Activated CD4-positive, alpha-beta T cell treated with anti-CD3 and anti-CD28 coated beads for 36 hours (primary cell): ENCODE data around the gene CORO1C. TPM values are rescaled to one million over a fixed set of nuclear protein-coding genes. Genes with fewer than 3 reads are reported as not detected.

ENCODE experiments used
- ATAC-seq: fragments of 200-7000 bp; cut with Tn5 transposase; one replicate; pipeline ENCODE4 v1.10.0; 2021; ENCODE audit warnings: mild to moderate bottlenecking, moderate library complexity
- CTCF ChIA-PET: fragments of 350-600 bp; sonication (Branson Sonifier 250); formaldehyde crosslinking; loops from one replicate; lab custom pipeline; 2021; ENCODE audit warnings: antibody characterized with exemption; lab: Charles Lee
- POLR2A ChIA-PET: fragments of 350-600 bp; sonication (Branson Sonifier 250); formaldehyde crosslinking; loops from one replicate; lab custom pipeline; 2021; ENCODE audit warnings: antibody characterized with exemption, inconsistent platforms; lab: Charles Lee
- DNase-seq: peaks from one replicate; pipeline ENCODE4 v3.0.0-alpha.2; 2020
- H3K27ac Mint-ChIP-seq: one replicate; pipeline ENCODE4 v1.8.0; 2021; ENCODE audit warnings: mixed read lengths
- H3K27me3 Mint-ChIP-seq: one replicate; pipeline ENCODE4 v1.8.0; 2021; ENCODE audit warnings: mixed read lengths
- H3K36me3 Mint-ChIP-seq: one replicate; pipeline ENCODE4 v1.8.0; 2021; ENCODE audit warnings: low read depth, mixed read lengths
- H3K4me1 Mint-ChIP-seq: one replicate; pipeline ENCODE4 v1.8.0; 2021; ENCODE audit warnings: mixed read lengths
- H3K4me3 Mint-ChIP-seq: one replicate; pipeline ENCODE4 v1.8.0; 2021; ENCODE audit warnings: mild to moderate bottlenecking, moderate library complexity, mixed read lengths
- H3K9me3 Mint-ChIP-seq: one replicate; pipeline ENCODE4 v1.8.0; 2021; ENCODE audit warnings: low read depth, mixed read lengths
- intact Hi-C, 2 experiments: fragments of 100-400 bp; cut with DNase I in 1 of 2; cut with micrococcal nuclease in 1 of 2; formaldehyde crosslinking; loops; one replicate each; pipeline versions ENCODE4 v1.14.2 to v1.15.1; 2022 to 2024; cut with DNase I, micrococcal nuclease
- total RNA-seq, 2 experiments: library from RNA; stranded (reverse); gene quantifications; one replicate each; pipeline ENCODE4 v1.2.3, GENCODE V29; 2021

CORO1C gene
- total RNA-seq, 2 experiments from 2014 or later = 83.5 to 90.8 TPM

- Mint-ChIP-seq H3K4me3 (no peak overlapping the region), H3K4me1 (peaks cover 41% of the 10 kb centered on the region), H3K27ac (no peak overlapping the region), H3K27me3 (no peaks in the 10 kb centered on the region), H3K36me3 (peaks cover 26% of the 10 kb centered on the region), H3K9me3 (no peaks in the 10 kb centered on the region)
- DNase-seq = no peak
- ATAC-seq = no peak
- POLR2A ChIA-PET = no interaction called here
- intact Hi-C loops = loop anchor here in 1 of 2 experiments (5.0 kb wide), 1 partner anchor 44 kb away; no protein-coding TSS in a partner anchor
- CTCF ChIA-PET = interaction anchor here (0.6 to 3.6 kb wide), 4 partner anchors 16 to 155 kb away, joined by 3 to 19 read pairs (median 10); no protein-coding TSS in a partner anchor
Measured at GRCh38 chr12:108648371-108648770, 82.9 kb downstream of the CORO1C start.

- Mint-ChIP-seq H3K27me3 (no peaks in the 10 kb centered on the region), H3K4me3 (no peak overlapping the region), H3K36me3 (peaks cover 26% of the 10 kb centered on the region), H3K4me1 (peaks cover 35% of the 10 kb centered on the region), H3K9me3 (no peaks in the 10 kb centered on the region), H3K27ac (no peak overlapping the region)
- no peak for ATAC-seq
- DNase-seq = no peak
- POLR2A ChIA-PET = interaction anchor here (1.1 kb wide), 1 partner anchor 19 kb away, joined by 4 read pairs; no protein-coding TSS in a partner anchor
- CTCF ChIA-PET = interaction anchor here (1.6 to 3.1 kb wide), 4 partner anchors 12 to 82 kb away, joined by 4 to 19 read pairs (median 8); no protein-coding TSS in a partner anchor
- intact Hi-C loops = loop anchor here in 1 of 2 experiments (5.0 kb wide), 1 partner anchor 45 kb away; no protein-coding TSS in a partner anchor
Measured at GRCh38 chr12:108647585-108648287, 83.6 kb downstream of the CORO1C start.

GRCh38 chr12:108646600-108647579 lies 84.4 kb downstream of the CORO1C start:
- ChIA-PET POLR2A (interaction anchor here (0.7 to 1.5 kb wide), 3 partner anchors 11 to 180 kb away, joined by 4 to 9 read pairs (median 7); no protein-coding TSS in a partner anchor), CTCF (interaction anchor here (0.7 to 3.1 kb wide), 8 partner anchors 9 to 82 kb away, joined by 3 to 19 read pairs (median 4); no protein-coding TSS in a partner anchor)
- no peak for DNase-seq
- Mint-ChIP-seq H3K27me3 (no peaks in the 10 kb centered on the region), H3K27ac (peak overlapping the region; percentile 74), H3K36me3 (peaks cover 26% of the 10 kb centered on the region), H3K9me3 (no peaks in the 10 kb centered on the region), H3K4me3 (peak overlapping the region; percentile 21), H3K4me1 (peaks cover 32% of the 10 kb centered on the region)
- intact Hi-C loops = loop anchor here in 1 of 2 experiments (5.0 kb wide), 1 partner anchor 45 kb away; no protein-coding TSS in a partner anchor
- ATAC-seq = peak; percentile 34

- ATAC-seq (peak; percentile 24), DNase-seq (no peak)
- peak overlapping the region; percentile 74 for H3K27ac Mint-ChIP-seq
- H3K4me3 Mint-ChIP-seq = peak overlapping the region; percentile 21
- ChIA-PET POLR2A (interaction anchor here (0.7 to 1.5 kb wide), 2 partner anchors 10 to 12 kb away, joined by 7 to 9 read pairs; partner anchors contain the start of gene SELPLG), CTCF (interaction anchor here (0.7 to 3.1 kb wide), 8 partner anchors 8 to 81 kb away, joined by 3 to 19 read pairs (median 4); no protein-coding TSS in a partner anchor)
- H3K4me1 Mint-ChIP-seq = peaks cover 32% of the 10 kb centered on the region
- intact Hi-C loops = loop anchor here in 1 of 2 experiments (5.0 kb wide), 1 partner anchor 46 kb away; no protein-coding TSS in a partner anchor
- no peaks in the 10 kb centered on the region for H3K27me3 Mint-ChIP-seq
- peaks cover 22% of the 10 kb centered on the region for H3K36me3 Mint-ChIP-seq
- H3K9me3 Mint-ChIP-seq = no peaks in the 10 kb centered on the region
Measured at GRCh38 chr12:108645686-108646599, 85.4 kb downstream of the CORO1C start.

GRCh38 chr12:108644811-108645120 lies 86.6 kb downstream of the CORO1C start:
- CTCF ChIA-PET = interaction anchor here (1.4 to 1.5 kb wide), 2 partner anchors 26 to 159 kb away, joined by 3 to 4 read pairs; no protein-coding TSS in a partner anchor
- H3K4me3 Mint-ChIP-seq = no peak overlapping the region
- no peak overlapping the region for H3K27ac Mint-ChIP-seq
- H3K4me1 Mint-ChIP-seq = peaks cover 39% of the 10 kb centered on the region
- POLR2A ChIA-PET = no interaction called here
- peaks cover 22% of the 10 kb centered on the region for H3K36me3 Mint-ChIP-seq
- no peaks in the 10 kb centered on the region for H3K9me3 Mint-ChIP-seq
- DNase-seq = no peak
- ATAC-seq = no peak
- H3K27me3 Mint-ChIP-seq = no peaks in the 10 kb centered on the region
- intact Hi-C loops = loop anchor here in 1 of 2 experiments (5.0 kb wide), 1 partner anchor 48 kb away; no protein-coding TSS in a partner anchor

- DNase-seq = no peak
- no peaks in the 10 kb centered on the region for H3K9me3 Mint-ChIP-seq
- intact Hi-C loops = no loop called here
- POLR2A ChIA-PET = no interaction called here
- H3K27me3 Mint-ChIP-seq = no peaks in the 10 kb centered on the region
- CTCF ChIA-PET = interaction anchor here (0.7 to 1.5 kb wide), 3 partner anchors 26 to 160 kb away, joined by 3 to 4 read pairs (median 3); no protein-coding TSS in a partner anchor
- H3K4me3 Mint-ChIP-seq = no peak overlapping the region
- no peak for ATAC-seq
- peaks cover 33% of the 10 kb centered on the region for H3K4me1 Mint-ChIP-seq
- peaks cover 19% of the 10 kb centered on the region for H3K36me3 Mint-ChIP-seq
- H3K27ac Mint-ChIP-seq = no peak overlapping the region
Measured at GRCh38 chr12:108643941-108644810, 87.1 kb downstream of the CORO1C start.

- no peak overlapping the region for H3K4me3 Mint-ChIP-seq
- H3K27ac Mint-ChIP-seq = no peak overlapping the region
- ChIA-PET POLR2A (no interaction called here), CTCF (no interaction called here)
- H3K36me3 Mint-ChIP-seq = peaks cover 15% of the 10 kb centered on the region
- no peaks in the 10 kb centered on the region for H3K27me3 Mint-ChIP-seq
- H3K4me1 Mint-ChIP-seq = peaks cover 26% of the 10 kb centered on the region
- no peaks in the 10 kb centered on the region for H3K9me3 Mint-ChIP-seq
- ATAC-seq (no peak), DNase-seq (no peak)
- intact Hi-C loops = no loop called here
Measured at GRCh38 chr12:108642899-108643654, 88.2 kb downstream of the CORO1C start.

- H3K27ac Mint-ChIP-seq = no peak overlapping the region
- H3K27me3 Mint-ChIP-seq = no peaks in the 10 kb centered on the region
- CTCF ChIA-PET = no interaction called here
- ATAC-seq = no peak
- peaks cover 26% of the 10 kb centered on the region for H3K4me1 Mint-ChIP-seq
- intact Hi-C loops = no loop called here
- H3K4me3 Mint-ChIP-seq = no peak overlapping the region
- H3K9me3 Mint-ChIP-seq = no peaks in the 10 kb centered on the region
- H3K36me3 Mint-ChIP-seq = peaks cover 12% of the 10 kb centered on the region
- POLR2A ChIA-PET = no interaction called here
- DNase-seq = no peak
Measured at GRCh38 chr12:108642269-108642870, 88.9 kb downstream of the CORO1C start.
